AG09309 (cell line): Measurements from ENCODE around the gene ASB1.
"Not testable (repeated sequence)": the region's sequence is repeated elsewhere in the genome, so short reads cannot be mapped to it uniquely, and the experiment has no call there.

Experiments
- DNase-seq: peaks from one replicate; pipeline ENCODE4 v3.0.0-alpha.2; 2010; ENCODE audit warnings: low read depth
- H3K4me3 ChIP-seq: 2 replicates; pipeline ENCODE4 v1.5.1; 2011; ENCODE audit warnings: mild to moderate bottlenecking, low read depth, low read length, moderate library complexity; ENCODE audit not compliant: control insufficient read depth
- CTCF ChIP-seq: IDR thresholded peaks from 2 replicates; pipeline ENCODE4 v1.5.1; 2011; ENCODE audit warnings: mild to moderate bottlenecking, low read depth, low read length, inconsistent platforms; ENCODE audit not compliant: insufficient read depth, control insufficient read depth; ENCODE audit errors: missing control alignments

Gene ASB1

GRCh38 chr2:238401551-238401950, 25.2 kb upstream of the ASB1 start:
- no peak overlapping the region for H3K4me3 ChIP-seq
- no peak for DNase-seq
- TF ChIP-seq CTCF: no peak

- no peak for DNase-seq
- no peak for TF ChIP-seq CTCF
- H3K4me3 ChIP-seq: no peak overlapping the region
These were observed 22.9 kb upstream of the ASB1 start for GRCh38 chr2:238403632-238404405.

GRCh38 chr2:238404406-238405216, 22.1 kb upstream of the ASB1 start:
- TF ChIP-seq CTCF: no peak
- no peak overlapping the region for H3K4me3 ChIP-seq
- no peak for DNase-seq

GRCh38 chr2:238405217-238405555, 21.5 kb upstream of the ASB1 start:
- not testable (repeated sequence) for H3K4me3 ChIP-seq, DNase-seq

- no peak for DNase-seq
- H3K4me3 ChIP-seq: no peak overlapping the region
- no peak for TF ChIP-seq CTCF
These were observed 20.3 kb upstream of the ASB1 start for GRCh38 chr2:238406221-238406997.

GRCh38 chr2:238406998-238407285, 19.8 kb upstream of the ASB1 start:
- no peak for TF ChIP-seq CTCF
- H3K4me3 ChIP-seq: no peak overlapping the region
- DNase-seq: no peak

GRCh38 chr2:238407566-238407965, 19.2 kb upstream of the ASB1 start:
- H3K4me3 ChIP-seq: no peak overlapping the region
- DNase-seq: no peak
- no peak for TF ChIP-seq CTCF
